Endothelial cell of umbilical vein (primary cell): Measurements from ENCODE around the gene PABPC1L. TPM values are rescaled to one million over a fixed set of nuclear protein-coding genes. Genes with fewer than 3 reads are reported as not detected.

Experiments
- BruUV-seq: library from RNA; stranded (reverse); fragments of 400-500 nt; replicated peaks from 2 replicates; lab custom pipeline; 2021; lab: Mats Ljungman, UMichigan
- CTCF ChIA-PET: fragments of 300-600, 350-600 bp; sonication (Branson Sonifier 250); formaldehyde crosslinking; loops from one replicate; lab custom pipeline; 2021; ENCODE audit warnings: antibody characterized with exemption, inconsistent platforms; lab: Charles Lee
- POLR2A ChIA-PET: fragments of 300-600, 350-600 bp; sonication (Branson Sonifier 250); formaldehyde crosslinking; loops from one replicate; lab custom pipeline; 2021; ENCODE audit warnings: antibody characterized with exemption, inconsistent platforms; lab: Charles Lee
- DNase-seq: peaks from one replicate; pipeline ENCODE4 v3.0.0-alpha.2; 2011; ENCODE audit warnings: low read depth, low spot score
- FAIRE-seq: peaks from 2 replicates; lab custom pipeline; 2011; peaks lifted over from hg19 to GRCh38; lab: Jason Lieb, UNC
- H2AFZ ChIP-seq: 2 replicates; pipeline ENCODE4 v1.6.0; 2012; ENCODE audit warnings: low read depth, low read length, control low read depth, inconsistent platforms
- H3K27ac ChIP-seq: 2 replicates; pipeline ENCODE4 v1.5.1; 2011; ENCODE audit warnings: low read depth, mild to moderate bottlenecking, control low read depth, low read length, moderate library complexity; ENCODE audit not compliant: insufficient read depth
- H3K27me3 ChIP-seq, 2 experiments: 2 replicates each; pipeline versions ENCODE4 v1.6.0 to v1.6.1; 2011; ENCODE audit warnings: low read length in 2 of 2, mixed read lengths in 1 of 2; ENCODE audit not compliant: control insufficient read depth in 2 of 2, insufficient read depth in 2 of 2
- H3K36me3 ChIP-seq, 2 experiments: 2 replicates in 1 of 2; 3 replicates in 1 of 2; pipeline ENCODE4 v1.5.1; 2011; ENCODE audit warnings: low read length in 2 of 2, mild to moderate bottlenecking in 1 of 2, moderate library complexity in 1 of 2; ENCODE audit not compliant: control insufficient read depth in 2 of 2, insufficient read depth in 2 of 2; ENCODE audit errors: extremely low read depth in 1 of 2
- H3K4me1 ChIP-seq: 3 replicates; pipeline ENCODE4 v1.5.1; 2011; ENCODE audit warnings: mild to moderate bottlenecking, low read length; ENCODE audit not compliant: control insufficient read depth, insufficient read depth; ENCODE audit errors: extremely low read depth
- H3K4me2 ChIP-seq: 2 replicates; pipeline ENCODE4 v1.6.1; 2011; ENCODE audit warnings: low read length, control low read depth, mixed read lengths; ENCODE audit not compliant: insufficient read depth
- H3K4me3 ChIP-seq, 3 experiments: fragments of 200-600 bp in 1 of 3; sonication (generic), shearing (Covaris generic) in 1 of 3; replicated peaks in 1 of 3; 2 replicates each; pipeline ENCODE4 v1.5.1; 2011 to 2016; ENCODE audit warnings: control low read depth in 3 of 3, low read length in 3 of 3, mild to moderate bottlenecking in 2 of 3, inconsistent platforms in 1 of 3, low read depth in 1 of 3, moderate library complexity in 1 of 3; ENCODE audit not compliant: insufficient read depth in 1 of 3
- H3K79me2 ChIP-seq: 2 replicates; pipeline ENCODE4 v1.6.0; 2012; ENCODE audit warnings: low read length, inconsistent platforms; ENCODE audit not compliant: control insufficient read depth, insufficient read depth
- H3K9ac ChIP-seq: replicated peaks from 2 replicates; pipeline ENCODE3; 2011; ENCODE audit warnings: low read length, control low read depth; ENCODE audit not compliant: insufficient read depth; ENCODE audit errors: extremely low read depth
- H3K9me1 ChIP-seq: replicated peaks from 3 replicates; pipeline ENCODE4 v1.6.0; 2011; ENCODE audit warnings: mild to moderate bottlenecking, low read length; ENCODE audit not compliant: control insufficient read depth, insufficient read depth; ENCODE audit errors: extremely low read depth
- H3K9me3 ChIP-seq: replicated peaks from 2 replicates; pipeline ENCODE4 v1.5.1; 2012; ENCODE audit warnings: low read length, inconsistent platforms; ENCODE audit not compliant: control insufficient read depth, insufficient read depth
- H4K20me1 ChIP-seq: replicated peaks from 2 replicates; pipeline ENCODE3; 2011; ENCODE audit warnings: mild to moderate bottlenecking, low read length; ENCODE audit not compliant: control insufficient read depth, insufficient read depth; ENCODE audit errors: extremely low read depth
- EZH2 ChIP-seq: IDR thresholded peaks from 2 replicates; pipeline ENCODE4 v1.6.1; 2012; ENCODE audit warnings: borderline replicate concordance, low read depth, mild to moderate bottlenecking, moderate library complexity, low read length, inconsistent platforms; ENCODE audit not compliant: severe bottlenecking
- FOS ChIP-seq: IDR thresholded peaks from 2 replicates; pipeline ENCODE4 v1.6.1; 2011; ENCODE audit warnings: mild to moderate bottlenecking, low read length, moderate library complexity, borderline replicate concordance; ENCODE audit not compliant: insufficient read depth
- GATA2 ChIP-seq: IDR thresholded peaks from 2 replicates; pipeline ENCODE4 v1.7.0; 2011; ENCODE audit warnings: low read depth, mild to moderate bottlenecking, moderate library complexity, mixed read lengths, low read length; ENCODE audit not compliant: insufficient read length, insufficient read depth
- JUN ChIP-seq: IDR thresholded peaks from 2 replicates; pipeline ENCODE4 v1.6.1; 2011; ENCODE audit warnings: borderline replicate concordance, low read depth; ENCODE audit not compliant: insufficient read length, insufficient read depth
- MYC ChIP-seq: IDR thresholded peaks from one replicate; pipeline ENCODE4 v1.6.1; 2011; ENCODE audit warnings: mild to moderate bottlenecking, low read depth, low read length
- POLR2A ChIP-seq: IDR thresholded peaks from 2 replicates; pipeline ENCODE4 v1.6.1; 2012; ENCODE audit warnings: low read depth, mild to moderate bottlenecking, control low read depth, low read length
- POLR2AphosphoS5 ChIP-seq: IDR thresholded peaks from 2 replicates; pipeline ENCODE4 v1.6.1; 2012; ENCODE audit warnings: low read depth, mild to moderate bottlenecking, control low read depth, low read length, moderate library complexity; ENCODE audit not compliant: insufficient read depth
- dilution Hi-C: fragments of 300-500 bp; cut with MboI; formaldehyde crosslinking; loops from one replicate; pipeline ENCODE4 v1.15.0; 2019; ENCODE audit warnings: low sequenced_read_pairs; ENCODE audit not compliant: extremely low pct_ligation_motif_present
- intact Hi-C: fragments of 100-400 bp; cut with micrococcal nuclease; formaldehyde crosslinking; loops from one replicate; pipeline ENCODE4 v1.10.0; 2022
- polyA plus RNA-seq, 4 experiments: library from polyadenylated mRNA; depleted of rRNA in 3 of 4; stranded (reverse) in 3 of 4; unstranded in 1 of 4; fragments of >200 nt; gene quantifications; 2 replicates each; pipeline versions ENCODE4 v1.2.1 to v1.2.3, GENCODE V29; 2011 to 2012; ENCODE audit warnings: missing spikeins in 1 of 4
- total RNA-seq: library from RNA; stranded (reverse); gene quantifications from 2 replicates; pipeline ENCODE4 v1.2.3, GENCODE V29; 2021
- TF ChIP-seq, protein P1 (sequence below): IDR thresholded peaks from 2 replicates; pipeline ENCODE4 v1.6.1; 2011; ENCODE audit not compliant: insufficient read depth, insufficient read length
- TF ChIP-seq, protein P2 (sequence below), 2 donors: IDR thresholded peaks; 1 replicate in 1 of 2; 2 replicates in 1 of 2; pipeline ENCODE4 v1.5.1; 2011; ENCODE audit warnings: low read length in 2 of 2, mild to moderate bottlenecking in 2 of 2, moderate library complexity in 2 of 2, control low read depth in 1 of 2, inconsistent platforms in 1 of 2, low read depth in 1 of 2; ENCODE audit not compliant: insufficient read depth in 1 of 2; ENCODE audit errors: extremely low read depth in 1 of 2

PABPC1L gene
- total and polyA plus RNA-seq, 2 donors (not counting 3 experiments of a cell fraction or from before 2014, with no cell fraction given), result 7.8 to 12.6 TPM

DNA sequence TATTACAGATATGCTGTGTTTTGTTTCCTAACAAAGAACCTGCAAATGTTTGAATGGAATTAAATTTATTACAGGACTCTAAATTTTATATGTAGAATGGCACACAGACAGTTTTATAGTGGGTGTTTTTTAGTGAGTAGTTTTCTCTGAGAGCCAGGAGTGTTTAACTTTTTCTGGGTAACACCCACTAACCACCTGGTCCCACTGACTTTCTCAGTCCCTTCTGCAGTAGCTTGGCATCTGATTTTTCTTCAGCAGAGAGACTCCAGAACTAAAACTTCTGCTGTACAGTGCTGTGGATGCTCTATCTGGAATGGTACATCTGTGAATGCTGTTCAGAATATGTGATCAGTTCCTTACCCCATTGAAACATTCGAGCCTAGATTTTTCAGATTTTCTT lies 18.0 kb upstream of the PABPC1L start:
- H3K4me3 ChIP-seq, result no peak overlapping the region
- H3K9me1 ChIP-seq, result no peaks in the 10 kb centered on the region
- peaks cover 46% of the 10 kb centered on the region for H4K20me1 ChIP-seq
- no peak overlapping the region for H3K4me2 ChIP-seq
- BruUV-seq, result no TSS peak
- no peak overlapping the region for H2AFZ ChIP-seq
- H3K27me3 ChIP-seq, result no peaks in the 10 kb centered on the region
- H3K9me3 ChIP-seq, result no peaks in the 10 kb centered on the region
- dilution Hi-C loops (no loop called here), intact Hi-C loops (no loop called here)
- no peak for FAIRE-seq
- POLR2A ChIA-PET, result no interaction called here
- no peak for DNase-seq
- H3K9ac ChIP-seq, result no peak overlapping the region
- CTCF ChIA-PET, result interaction anchor here (1.2 kb wide), 1 partner anchor 119 kb away, joined by 4 read pairs; no protein-coding TSS in a partner anchor
- peaks cover 25% of the 10 kb centered on the region for H3K4me1 ChIP-seq
- peaks cover 99% of the 10 kb centered on the region for H3K79me2 ChIP-seq
- TF ChIP-seq, protein P1, sequence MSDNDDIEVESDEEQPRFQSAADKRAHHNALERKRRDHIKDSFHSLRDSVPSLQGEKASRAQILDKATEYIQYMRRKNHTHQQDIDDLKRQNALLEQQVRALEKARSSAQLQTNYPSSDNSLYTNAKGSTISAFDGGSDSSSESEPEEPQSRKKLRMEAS, result no peak
- TF ChIP-seq EZH2, result no peak
- TF ChIP-seq POLR2A, result no peak
- no peak for TF ChIP-seq JUN
- TF ChIP-seq POLR2AphosphoS5, result no peak
- TF ChIP-seq GATA2, result no peak
- no peak for TF ChIP-seq MYC
- no peak for TF ChIP-seq FOS
- TF ChIP-seq, protein P2, sequence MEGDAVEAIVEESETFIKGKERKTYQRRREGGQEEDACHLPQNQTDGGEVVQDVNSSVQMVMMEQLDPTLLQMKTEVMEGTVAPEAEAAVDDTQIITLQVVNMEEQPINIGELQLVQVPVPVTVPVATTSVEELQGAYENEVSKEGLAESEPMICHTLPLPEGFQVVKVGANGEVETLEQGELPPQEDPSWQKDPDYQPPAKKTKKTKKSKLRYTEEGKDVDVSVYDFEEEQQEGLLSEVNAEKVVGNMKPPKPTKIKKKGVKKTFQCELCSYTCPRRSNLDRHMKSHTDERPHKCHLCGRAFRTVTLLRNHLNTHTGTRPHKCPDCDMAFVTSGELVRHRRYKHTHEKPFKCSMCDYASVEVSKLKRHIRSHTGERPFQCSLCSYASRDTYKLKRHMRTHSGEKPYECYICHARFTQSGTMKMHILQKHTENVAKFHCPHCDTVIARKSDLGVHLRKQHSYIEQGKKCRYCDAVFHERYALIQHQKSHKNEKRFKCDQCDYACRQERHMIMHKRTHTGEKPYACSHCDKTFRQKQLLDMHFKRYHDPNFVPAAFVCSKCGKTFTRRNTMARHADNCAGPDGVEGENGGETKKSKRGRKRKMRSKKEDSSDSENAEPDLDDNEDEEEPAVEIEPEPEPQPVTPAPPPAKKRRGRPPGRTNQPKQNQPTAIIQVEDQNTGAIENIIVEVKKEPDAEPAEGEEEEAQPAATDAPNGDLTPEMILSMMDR (IDR thresholded peaks at IDR 0.05; ENCODE audit: extremely low read depth in 1 of 2, insufficient read depth in 1 of 2, low read depth in 1 of 2, low read length in 2 of 2), result no peak
- peaks cover 1 to 5% of the 10 kb centered on the region in 2 experiments for H3K36me3 ChIP-seq
- no peak overlapping the region for H3K27ac ChIP-seq
